Stimulated activated CD4-positive, alpha-beta T cell treated with anti-CD3 and anti-CD28 coated beads, Interleukin-2, amount 100 ng/mL, for 24 hours (primary cell): ENCODE data around the gene GALNT10.

Experiments used
- DNase-seq, 2 donors: peaks; one replicate each; pipeline ENCODE4 v3.0.0-alpha.2; 2020

The GALNT10 gene

GRCh38 chr5:154236536-154237375, 46.2 kb downstream of the GALNT10 start:
- no peak for DNase-seq

GRCh38 chr5:154237376-154237743, 46.8 kb downstream of the GALNT10 start:
- no peak for DNase-seq

GRCh38 chr5:154237946-154238345, 47.4 kb downstream of the GALNT10 start:
- DNase-seq = no peak

GRCh38 chr5:154238776-154239481, 48.4 kb downstream of the GALNT10 start:
- no peak for DNase-seq

- DNase-seq = no peak
Measured at GRCh38 chr5:154240595-154240994, 50.1 kb downstream of the GALNT10 start.

GRCh38 chr5:154241021-154241420, 50.5 kb downstream of the GALNT10 start:
- DNase-seq = no peak

GRCh38 chr5:154242442-154242841, 51.9 kb downstream of the GALNT10 start:
- DNase-seq = no peak

- DNase-seq = no peak
Measured at GRCh38 chr5:154242964-154243376, 52.4 kb downstream of the GALNT10 start.

GRCh38 chr5:154243736-154244135, 53.2 kb downstream of the GALNT10 start:
- no peak for DNase-seq

GRCh38 chr5:154244476-154244875, 53.9 kb downstream of the GALNT10 start:
- no peak for DNase-seq

GRCh38 chr5:154248691-154249090, 58.2 kb downstream of the GALNT10 start:
- DNase-seq = no peak

GRCh38 chr5:154249826-154250225, 59.3 kb downstream of the GALNT10 start:
- no peak for DNase-seq

- DNase-seq = no peak
Measured at GRCh38 chr5:154251529-154251928, 61.0 kb downstream of the GALNT10 start.

- DNase-seq = no peak
Measured at GRCh38 chr5:154253807-154254206, 63.3 kb downstream of the GALNT10 start.

- no peak for DNase-seq
Measured at GRCh38 chr5:154254896-154255295, 64.4 kb downstream of the GALNT10 start.

- no peak for DNase-seq
Measured at GRCh38 chr5:154257046-154257445, 66.5 kb downstream of the GALNT10 start.

GRCh38 chr5:154258531-154259217, 68.1 kb downstream of the GALNT10 start:
- DNase-seq = no peak

GRCh38 chr5:154260224-154260927, 69.8 kb downstream of the GALNT10 start:
- no peak for DNase-seq

- DNase-seq = no peak
Measured at GRCh38 chr5:154262342-154262741, 71.8 kb downstream of the GALNT10 start.

GRCh38 chr5:154264549-154265196, 74.1 kb downstream of the GALNT10 start:
- DNase-seq = no peak

- no peak for DNase-seq
Measured at GRCh38 chr5:154265197-154265773, 74.8 kb downstream of the GALNT10 start.

- no peak for DNase-seq
Measured at GRCh38 chr5:154267516-154267915, 77.0 kb downstream of the GALNT10 start.
